RWPE1 (cell line): Measurements from ENCODE around the gene SCG5.
A peak's percentile ranks its signal among the peaks of the same experiment; 100 is the strongest.

Experiments
- CTCF ChIA-PET: fragments of 350-600 bp; sonication (Branson Sonifier 250); formaldehyde crosslinking; extraction: SDS; loops from one replicate; lab custom pipeline; 2021; lab: Yijun Ruan, JAX
- POLR2A ChIA-PET: fragments of 400-600 bp; formaldehyde crosslinking; extraction: SDS; loops from one replicate; lab custom pipeline; 2020; ENCODE audit warnings: antibody characterized with exemption; ENCODE audit not compliant: low non-redundant PET; lab: Yijun Ruan, JAX
- DNase-seq: peaks from one replicate; pipeline ENCODE4 v3.0.0; 2012; ENCODE audit warnings: low spot score
- H3K27ac ChIP-seq: fragments of 450-650 bp; 2 replicates; pipeline ENCODE4 v1.5.1; 2017
- CTCF ChIP-seq: fragments of 450-650 bp; conservative IDR thresholded peaks from 2 replicates; pipeline ENCODE4 v1.5.1; 2017; ENCODE audit warnings: low read depth, mild to moderate bottlenecking

Gene SCG5

DNA sequence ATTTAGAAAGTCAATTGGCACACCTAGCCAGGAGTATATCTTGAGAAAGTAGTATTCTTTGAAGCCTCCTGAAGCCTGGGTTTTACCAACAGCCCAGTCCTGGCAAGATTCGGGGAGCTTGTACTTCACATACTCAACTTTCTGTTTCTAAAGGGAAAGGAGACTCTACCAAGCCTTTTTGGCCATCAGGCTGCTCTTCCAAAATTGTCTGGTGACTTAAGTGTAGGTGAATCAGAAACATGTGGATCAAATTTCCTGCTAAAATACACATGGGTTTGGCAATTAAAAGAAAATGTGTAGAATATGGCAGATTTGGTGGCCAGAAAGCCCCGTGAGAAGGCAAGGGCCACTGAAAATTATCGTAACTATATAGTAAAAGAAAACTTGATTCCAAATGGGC, 60.4 kb downstream of the SCG5 start:
- no peak for TF ChIP-seq CTCF
- POLR2A ChIA-PET: no interaction called here
- DNase-seq: no peak
- CTCF ChIA-PET: no interaction called here
- no peak overlapping the region for H3K27ac ChIP-seq

DNA sequence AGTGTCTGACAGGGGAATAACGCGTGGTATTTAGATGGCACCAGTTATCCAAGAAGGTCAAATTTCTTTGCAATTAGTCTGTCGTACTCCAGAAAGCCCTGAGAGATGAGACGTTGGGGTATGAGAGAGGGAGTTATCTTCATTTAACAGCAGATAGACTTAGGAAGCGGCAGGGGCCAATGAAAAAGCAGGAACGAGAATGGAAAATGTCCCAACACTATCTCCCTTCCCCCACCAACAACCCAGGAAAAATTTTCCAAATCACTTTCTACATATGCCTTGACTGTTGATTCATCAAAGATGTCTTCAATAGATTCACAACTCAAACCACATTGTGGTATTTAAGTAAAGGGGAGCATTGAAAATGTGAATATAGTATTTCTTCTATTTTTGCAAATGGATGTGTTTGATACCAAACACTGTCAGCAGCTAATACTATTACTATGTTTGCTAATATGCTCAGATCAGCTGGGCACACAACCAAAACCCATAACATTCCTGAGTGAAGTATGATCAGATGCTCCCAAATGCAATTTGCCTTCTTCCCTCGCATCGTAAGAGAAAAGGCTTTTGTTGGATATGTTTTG, 63.0 kb downstream of the SCG5 start:
- CTCF ChIA-PET: no interaction called here
- H3K27ac ChIP-seq: no peak overlapping the region
- no peak for DNase-seq
- no peak for TF ChIP-seq CTCF
- POLR2A ChIA-PET: no interaction called here

- no peak for DNase-seq
- H3K27ac ChIP-seq: no peak overlapping the region
- ChIA-PET CTCF (no interaction called here), POLR2A (no interaction called here)
- TF ChIP-seq CTCF: no peak
Observed at GRCh38 chr15:32705446-32705845, 63.9 kb downstream of the SCG5 start.

DNA sequence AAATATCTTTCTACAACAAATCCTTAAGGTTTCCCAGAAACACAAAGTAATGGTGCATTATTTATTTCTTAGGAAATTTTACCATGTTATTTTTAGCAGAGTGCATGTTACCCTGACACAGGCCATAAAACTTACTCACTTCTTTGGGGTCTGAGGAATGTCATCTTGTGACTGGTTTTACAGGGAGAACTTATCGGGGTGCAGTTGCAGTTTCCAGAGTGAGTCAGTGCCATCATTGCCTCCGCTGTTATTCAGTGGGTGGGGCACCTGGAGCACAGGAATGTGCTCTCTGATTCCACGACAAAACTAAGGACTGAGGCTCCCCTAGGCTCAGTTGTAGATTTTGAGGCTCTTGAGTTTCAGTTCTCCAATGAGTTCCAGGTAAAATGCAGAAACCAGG, 65.2 kb downstream of the SCG5 start:
- ChIA-PET CTCF (no interaction called here), POLR2A (no interaction called here)
- H3K27ac ChIP-seq: peak overlapping the region; percentile 53
- DNase-seq: peak; percentile 49
- TF ChIP-seq CTCF: no peak

DNA sequence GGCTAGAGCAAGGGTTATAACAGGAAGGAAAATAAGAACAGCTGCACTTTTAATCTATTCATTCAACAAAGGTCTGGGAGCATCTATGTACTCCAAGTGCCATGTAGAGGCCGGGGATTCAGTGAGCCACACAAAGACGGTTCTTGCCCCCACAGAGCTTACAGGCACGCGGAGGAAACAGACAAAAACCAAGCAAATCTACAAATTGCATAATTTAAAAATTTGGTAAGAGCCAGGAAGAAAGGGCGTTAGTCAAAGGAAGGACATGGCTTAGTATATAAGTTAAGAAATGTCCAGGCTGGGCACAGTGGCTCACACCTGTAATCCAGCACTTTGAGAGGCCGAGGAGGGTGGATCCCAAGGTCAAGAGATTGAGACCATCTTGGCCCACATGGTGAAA, 65.9 kb downstream of the SCG5 start:
- ChIA-PET CTCF (no interaction called here), POLR2A (no interaction called here)
- no peak overlapping the region for H3K27ac ChIP-seq
- TF ChIP-seq CTCF: no peak
- DNase-seq: no peak

DNA sequence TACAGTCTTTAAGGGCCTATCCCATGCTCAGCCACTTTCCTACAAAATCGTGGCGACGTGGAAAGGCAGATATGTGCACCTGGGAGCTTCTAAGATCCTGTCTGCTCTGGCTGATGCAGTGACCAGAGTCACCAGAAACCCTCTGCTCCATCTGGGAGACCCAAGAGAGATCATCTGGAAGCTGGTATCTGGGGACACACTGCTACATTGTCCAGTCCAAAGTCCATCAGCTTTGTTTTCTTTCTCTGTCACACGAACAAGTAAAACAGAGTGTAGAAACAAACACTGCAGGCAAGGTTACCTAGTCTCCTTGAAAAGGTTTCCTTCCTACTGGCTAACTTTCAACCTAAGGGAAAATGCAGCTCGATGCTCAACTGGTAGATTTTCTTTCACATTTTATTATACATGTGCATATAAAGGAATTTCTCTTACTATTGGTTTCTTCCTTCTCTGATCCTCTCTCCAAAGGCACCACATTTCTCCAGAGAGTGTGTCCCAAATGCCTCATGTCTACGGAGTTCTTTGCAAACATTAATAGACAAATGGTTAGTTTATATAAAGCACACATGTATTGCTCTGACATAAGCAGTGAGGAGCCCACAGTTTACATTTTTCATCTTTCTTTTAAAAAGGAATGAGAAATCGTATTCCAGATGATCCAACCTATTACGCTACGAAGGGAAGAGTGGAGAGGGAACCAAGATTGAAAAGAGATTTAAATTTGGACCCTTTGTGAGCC, 68.0 kb downstream of the SCG5 start:
- ChIA-PET CTCF (interaction anchor here (0.7 kb wide), 1 partner anchor 47 kb away, joined by 3 read pairs; no protein-coding TSS in a partner anchor), POLR2A (no interaction called here)
- TF ChIP-seq CTCF: no peak
- no peak for DNase-seq
- no peak overlapping the region for H3K27ac ChIP-seq
